Thymus (tissue), 11 donors: Measurements from ENCODE around the gene RAP1B. TPM values are rescaled to one million over a fixed set of nuclear protein-coding genes. Genes with fewer than 3 reads are reported as not detected.

Experiments
- DNase-seq, 9 donors: peaks; one replicate each; pipeline ENCODE4 v3.0.0-alpha.2; 2013; ENCODE audit warnings: low spot score in 9 of 9, low read depth in 6 of 9, missing footprints in 1 of 9
- H3K27ac ChIP-seq, 2 donors: one replicate each; pipeline ENCODE4 v1.5.1; 2013; ENCODE audit warnings: control low read depth in 1 of 2, low read depth in 1 of 2, low read length in 1 of 2, mild to moderate bottlenecking in 1 of 2, moderate library complexity in 1 of 2
- H3K27me3 ChIP-seq, 2 donors: one replicate each; pipeline ENCODE4 v1.5.1; 2013; ENCODE audit warnings: low read length in 1 of 2; ENCODE audit not compliant: control insufficient read depth in 2 of 2, insufficient read depth in 1 of 2
- H3K36me3 ChIP-seq, 2 donors: one replicate each; pipeline ENCODE4 v1.5.1; 2013; ENCODE audit warnings: low read length in 1 of 2, mild to moderate bottlenecking in 1 of 2, moderate library complexity in 1 of 2; ENCODE audit not compliant: control insufficient read depth in 2 of 2, insufficient read depth in 2 of 2
- H3K4me1 ChIP-seq, 2 donors: one replicate each; pipeline ENCODE4 v1.5.1; 2013; ENCODE audit warnings: low read length in 2 of 2; ENCODE audit not compliant: control insufficient read depth in 2 of 2, insufficient read depth in 2 of 2
- H3K4me3 ChIP-seq, 2 donors: one replicate each; pipeline ENCODE4 v1.5.1; 2013; ENCODE audit warnings: low read length in 2 of 2, control low read depth in 1 of 2, mild to moderate bottlenecking in 1 of 2
- H3K9me3 ChIP-seq, 2 donors: one replicate each; pipeline ENCODE4 v1.5.1; 2013; ENCODE audit warnings: low read length in 1 of 2, mild to moderate bottlenecking in 1 of 2; ENCODE audit not compliant: control insufficient read depth in 2 of 2, insufficient read depth in 1 of 2
- WGBS: extraction: QIAGEN DNeasy Blood & Tissue Kit; methylation state at CpG from one replicate; pipeline ENCODE4 v1.1.7; 2013; 5-methylcytosine and 5-hydroxymethylcytosine counted together
- polyA plus RNA-seq: library from polyadenylated mRNA; stranded (reverse); fragments of 200-250 nt; gene quantifications from one replicate; pipeline ENCODE4 v1.2.3, GENCODE V29; 2013
- total RNA-seq: library from RNA; stranded (reverse); fragments of 120-200 nt; gene quantifications from one replicate; pipeline ENCODE4 v1.2.4, GENCODE V29; 2013
- donor health status: healthy.

Gene RAP1B
- total and polyA plus RNA-seq, 2 donors: 172 to 230 TPM

- Histone ChIP-seq H3K4me1 (peaks cover 3 to 6% of the 10 kb centered on the region in 2 donors), H3K36me3 (peaks cover 6 to 28% of the 10 kb centered on the region in 2 donors), H3K27ac (no peak overlapping the region), H3K9me3 (peaks cover 0 to 7% of the 10 kb centered on the region in 2 donors), H3K27me3 (no peaks in the 10 kb centered on the region), H3K4me3 (no peak overlapping the region)
- WGBS: 92% methylated on average over 1 of the region's 1 CpG
- no peak for DNase-seq
Observed at GRCh38 chr12:68623984-68624383, 13.3 kb downstream of the RAP1B start.

GRCh38 chr12:68624933-68625332 lies 14.2 kb downstream of the RAP1B start:
- H3K4me3 ChIP-seq: no peak overlapping the region
- no peak for DNase-seq
- H3K27ac ChIP-seq: no peak overlapping the region
- H3K27me3 ChIP-seq: no peaks in the 10 kb centered on the region
- over 99% methylated on average over 2 of the region's 2 CpGs for WGBS
- H3K36me3 ChIP-seq: peaks cover 6 to 30% of the 10 kb centered on the region in 2 donors
- peaks cover 3 to 6% of the 10 kb centered on the region in 2 donors for H3K4me1 ChIP-seq
- H3K9me3 ChIP-seq: peaks cover 0 to 7% of the 10 kb centered on the region in 2 donors

DNA sequence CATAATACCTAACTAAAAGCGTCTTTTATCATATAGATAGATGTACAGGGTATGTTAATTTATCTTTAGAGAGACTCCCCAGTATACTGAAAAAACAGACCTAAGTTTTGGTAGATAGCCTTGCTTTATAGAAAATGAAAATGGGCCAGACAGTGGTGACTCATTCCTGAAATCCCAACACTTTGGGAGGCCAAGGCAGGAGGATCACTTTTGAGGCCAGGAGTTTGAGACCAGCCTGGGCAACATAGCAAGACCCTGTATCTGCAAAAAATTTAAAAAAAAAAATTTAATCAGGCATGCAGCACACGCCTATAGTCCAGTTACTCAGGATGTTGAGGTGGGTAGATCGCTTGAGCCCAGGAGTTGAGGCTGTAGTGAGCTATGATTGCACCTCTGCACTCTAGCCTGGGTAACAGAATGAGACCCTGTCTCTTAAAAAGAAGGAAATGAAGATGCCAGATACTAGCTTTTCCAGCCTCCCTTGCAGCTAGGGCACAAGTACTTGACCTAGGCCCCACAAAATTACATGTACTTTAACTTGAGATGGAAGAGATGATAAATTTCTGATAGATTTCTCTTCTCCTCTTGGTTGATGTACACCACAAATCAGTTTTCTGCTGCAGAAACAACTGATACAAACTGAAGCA lies 17.1 kb downstream of the RAP1B start:
- over 99% methylated on average over 3 of the region's 3 CpGs for WGBS
- Histone ChIP-seq H3K27me3 (no peaks in the 10 kb centered on the region), H3K9me3 (peaks cover 0 to 7% of the 10 kb centered on the region in 2 donors), H3K36me3 (peaks cover 6 to 42% of the 10 kb centered on the region in 2 donors), H3K4me1 (no peaks in the 10 kb centered on the region), H3K4me3 (no peak overlapping the region), H3K27ac (no peak overlapping the region)
- no peak for DNase-seq

DNA sequence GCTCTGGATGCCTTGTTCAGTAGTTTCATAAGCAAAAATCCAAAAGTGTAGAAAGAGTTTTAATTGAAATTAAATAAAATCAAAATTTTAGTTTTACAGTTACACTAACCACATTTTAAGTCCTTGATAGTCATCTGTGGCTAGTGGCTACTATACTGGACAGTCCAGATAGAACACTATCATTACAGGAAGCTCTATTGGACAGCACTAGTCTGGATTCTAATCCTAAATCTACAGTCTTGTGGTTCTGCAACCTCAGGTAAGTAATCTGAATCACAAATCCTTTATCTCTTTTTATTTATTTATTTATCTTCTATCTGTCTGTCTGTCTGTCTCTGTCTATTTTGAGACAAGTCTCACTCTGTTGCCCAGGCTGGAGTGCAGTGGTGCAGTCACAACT lies 18.0 kb downstream of the RAP1B start:
- no peak overlapping the region for H3K4me3 ChIP-seq
- H3K36me3 ChIP-seq: peaks cover 6 to 42% of the 10 kb centered on the region in 2 donors
- no peak for DNase-seq
- no peaks in the 10 kb centered on the region for H3K4me1 ChIP-seq
- no peaks in the 10 kb centered on the region for H3K27me3 ChIP-seq
- H3K27ac ChIP-seq: no peak overlapping the region
- peaks cover 0 to 7% of the 10 kb centered on the region in 2 donors for H3K9me3 ChIP-seq

DNA sequence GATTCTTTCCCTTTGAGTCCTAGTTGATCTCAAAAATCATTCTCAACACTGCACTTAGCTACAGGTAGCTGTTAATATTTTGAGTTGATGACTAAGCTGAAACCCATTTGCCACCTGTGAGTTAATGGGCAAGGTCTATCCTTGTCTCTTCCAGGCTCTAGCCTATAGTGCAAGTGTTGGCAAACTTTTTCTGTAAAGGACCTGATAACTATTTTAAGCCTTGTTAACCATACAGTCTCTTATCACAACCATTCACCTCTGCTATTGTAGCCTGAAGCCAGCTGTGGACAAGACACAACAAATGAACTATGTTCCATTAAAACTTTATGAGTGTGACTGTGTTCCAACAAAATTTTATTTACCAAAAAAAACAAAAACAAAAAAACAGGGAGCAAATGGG lies 19.4 kb downstream of the RAP1B start:
- Histone ChIP-seq H3K36me3 (peaks cover 6 to 36% of the 10 kb centered on the region in 2 donors), H3K27ac (no peak overlapping the region), H3K4me3 (no peak overlapping the region), H3K4me1 (no peaks in the 10 kb centered on the region), H3K9me3 (peaks cover 0 to 7% of the 10 kb centered on the region in 2 donors), H3K27me3 (no peaks in the 10 kb centered on the region)
- DNase-seq: no peak

DNA sequence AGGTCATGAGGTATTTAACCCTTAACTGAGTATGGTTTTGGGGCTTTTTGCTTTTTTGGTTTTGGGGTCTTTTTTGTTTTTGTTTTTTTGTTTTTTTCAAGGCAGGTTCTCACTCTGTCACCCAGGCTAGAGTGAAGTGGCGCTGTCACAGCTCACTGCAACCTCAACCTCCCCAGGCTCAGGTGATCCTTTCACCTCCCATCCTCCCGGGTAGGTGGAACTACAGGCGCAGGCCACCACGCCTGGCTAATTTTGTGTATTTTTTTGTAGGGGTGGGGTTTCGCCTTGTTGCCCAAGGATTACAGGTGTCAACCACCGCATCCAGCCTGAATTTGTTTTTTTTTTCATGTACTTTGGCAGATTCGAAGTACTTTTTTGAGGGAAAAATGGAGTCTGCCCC lies 19.9 kb downstream of the RAP1B start:
- 97% methylated on average over 7 of the region's 7 CpGs for whole genome bisulfite sequencing
- peaks cover 0 to 7% of the 10 kb centered on the region in 2 donors for H3K9me3 ChIP-seq
- no peak overlapping the region for H3K27ac ChIP-seq
- H3K4me3 ChIP-seq: no peak overlapping the region
- H3K4me1 ChIP-seq: no peaks in the 10 kb centered on the region
- H3K27me3 ChIP-seq: no peaks in the 10 kb centered on the region
- no peak for DNase-seq
- H3K36me3 ChIP-seq: peaks cover 6 to 30% of the 10 kb centered on the region in 2 donors

- Histone ChIP-seq H3K27me3 (no peaks in the 10 kb centered on the region), H3K9me3 (peaks cover 0 to 7% of the 10 kb centered on the region in 2 donors), H3K4me3 (no peak overlapping the region), H3K27ac (no peak overlapping the region), H3K36me3 (peaks cover 6 to 30% of the 10 kb centered on the region in 2 donors), H3K4me1 (no peaks in the 10 kb centered on the region)
- WGBS: 95% methylated on average over 3 of the region's 3 CpGs
- no peak for DNase-seq
Observed at GRCh38 chr12:68631227-68631626, 20.5 kb downstream of the RAP1B start.

GRCh38 chr12:68632486-68632885 lies 21.8 kb downstream of the RAP1B start:
- H3K9me3 ChIP-seq: no peaks in the 10 kb centered on the region
- H3K4me1 ChIP-seq: no peaks in the 10 kb centered on the region
- H3K27ac ChIP-seq: no peak overlapping the region
- H3K36me3 ChIP-seq: peaks cover 0 to 22% of the 10 kb centered on the region in 2 donors
- DNase-seq: no peak
- no peak overlapping the region for H3K4me3 ChIP-seq
- H3K27me3 ChIP-seq: no peaks in the 10 kb centered on the region

DNA sequence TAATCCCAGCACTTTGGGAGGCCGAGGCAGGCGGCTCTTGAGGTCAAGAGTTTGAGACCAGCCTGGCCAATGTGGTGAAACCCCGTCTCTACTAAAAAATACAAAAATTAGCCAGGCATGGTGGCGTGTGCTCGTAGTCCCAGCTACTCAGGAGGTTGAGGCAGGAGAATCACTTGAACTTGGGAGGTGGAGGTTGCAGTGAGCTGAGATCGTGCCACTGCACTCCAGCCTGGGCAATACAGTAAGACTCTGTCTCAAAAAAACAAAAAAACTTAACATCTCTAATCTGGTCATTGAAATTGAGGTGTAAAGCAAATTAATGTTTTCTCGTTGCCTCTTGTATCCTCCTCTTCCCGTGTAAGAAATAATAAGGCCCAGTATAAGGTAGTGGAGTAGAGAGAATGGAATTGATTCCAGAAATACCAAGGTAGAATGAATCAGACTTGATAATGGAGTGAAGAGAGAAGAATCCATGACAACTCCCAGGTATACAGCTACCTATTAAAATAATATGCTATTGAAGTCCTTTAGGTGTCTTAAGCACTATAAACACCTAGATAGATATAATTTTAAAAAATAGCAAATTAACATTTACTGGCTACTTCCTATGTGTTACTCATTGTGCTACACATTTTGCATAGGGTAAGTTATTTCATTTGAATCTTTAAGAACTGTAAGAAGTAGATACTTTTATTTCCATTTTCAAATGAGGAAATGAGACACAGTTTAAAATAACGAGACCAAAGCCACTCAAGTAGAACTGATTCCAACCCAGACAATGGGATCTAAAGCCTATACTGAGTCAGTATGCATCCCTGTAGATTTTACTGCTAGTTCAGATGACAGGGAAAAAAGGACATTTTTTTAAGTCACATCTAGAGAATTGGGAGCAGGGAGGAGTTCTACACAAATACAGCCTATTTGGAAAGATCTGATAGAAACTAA lies 23.2 kb downstream of the RAP1B start:
- Histone ChIP-seq H3K4me1 (no peaks in the 10 kb centered on the region), H3K36me3 (peaks cover 0 to 18% of the 10 kb centered on the region in 2 donors), H3K27me3 (no peaks in the 10 kb centered on the region), H3K27ac (no peak overlapping the region), H3K4me3 (no peak overlapping the region), H3K9me3 (no peaks in the 10 kb centered on the region)
- WGBS: 94% methylated on average over 9 of the region's 9 CpGs
- no peak for DNase-seq
